DND-41 (cell line): Measurements from ENCODE around the gene KAT6B.

Experiments
- ATAC-seq: fragments of 200-7000 bp; cut with Tn5 transposase; 3 replicates; pipeline ENCODE4 v1.9.1; 2021; ENCODE audit warnings: low read depth; ENCODE audit not compliant: insufficient read depth
- DNase-seq: peaks from one replicate; pipeline ENCODE4 v3.0.0-alpha.2; 2020
- H2AFZ ChIP-seq: 2 replicates; pipeline ENCODE4 v1.6.0; 2012; ENCODE audit warnings: low read depth, low read length
- H3K27ac ChIP-seq: 2 replicates; pipeline ENCODE4 v1.5.1; 2012; ENCODE audit warnings: low read length, inconsistent platforms
- H3K27me3 ChIP-seq: fragments of 200-600 bp; sonication (generic); 2 replicates; pipeline ENCODE4 v1.6.0; 2012; ENCODE audit warnings: low read length, mild to moderate bottlenecking, inconsistent platforms; ENCODE audit not compliant: insufficient read depth, poor library complexity
- H3K36me3 ChIP-seq: 2 replicates; pipeline ENCODE4 v1.5.1; 2012; ENCODE audit warnings: low read length, inconsistent platforms; ENCODE audit not compliant: insufficient read depth
- H3K4me1 ChIP-seq: 2 replicates; pipeline ENCODE4 v1.5.1; 2012; ENCODE audit warnings: mild to moderate bottlenecking, low read length; ENCODE audit not compliant: insufficient read depth
- H3K4me2 ChIP-seq: 2 replicates; pipeline ENCODE4 v1.6.0; 2012; ENCODE audit warnings: mild to moderate bottlenecking, moderate library complexity, low read length, inconsistent platforms; ENCODE audit not compliant: insufficient read depth
- H3K4me3 ChIP-seq, 2 experiments: fragments of 200-600 bp in 1 of 2; shearing (Covaris generic) in 1 of 2; 2 replicates each; pipeline ENCODE4 v1.5.1; 2012 to 2016; ENCODE audit warnings: inconsistent platforms in 2 of 2, low read length in 2 of 2, mild to moderate bottlenecking in 2 of 2, low read depth in 1 of 2, moderate library complexity in 1 of 2
- H3K79me2 ChIP-seq: 2 replicates; pipeline ENCODE4 v1.6.0; 2012; ENCODE audit warnings: low read length, inconsistent platforms; ENCODE audit not compliant: insufficient read depth
- H3K9ac ChIP-seq: 2 replicates; pipeline ENCODE4 v1.6.0; 2012; ENCODE audit warnings: low read depth, mild to moderate bottlenecking, inconsistent platforms, low read length, moderate library complexity
- H3K9me3 ChIP-seq: 2 replicates; pipeline ENCODE4 v1.5.1; 2012; ENCODE audit warnings: low read length, moderate library complexity, mild to moderate bottlenecking, inconsistent platforms; ENCODE audit not compliant: insufficient read depth, severe bottlenecking
- H4K20me1 ChIP-seq: 2 replicates; pipeline ENCODE4 v1.6.0; 2012; ENCODE audit warnings: low read length; ENCODE audit not compliant: insufficient read depth
- CTCF ChIP-seq: IDR thresholded peaks from 2 replicates; pipeline ENCODE4 v1.5.1; 2012; ENCODE audit warnings: borderline replicate concordance, low read length, moderate library complexity, mild to moderate bottlenecking; ENCODE audit not compliant: poor library complexity, severe bottlenecking; ENCODE audit errors: extremely low read depth
- EZH2 ChIP-seq: IDR thresholded peaks from 3 replicates; pipeline ENCODE4 v1.6.1; 2012; ENCODE audit warnings: borderline replicate concordance, low read depth, mild to moderate bottlenecking, moderate library complexity, low read length, inconsistent platforms; ENCODE audit not compliant: severe bottlenecking

Gene KAT6B

GRCh38 chr10:74927701-74928100, 101.3 kb downstream of the KAT6B start:
- 0 out of 2 replicates have a peak, but pooled peaks cover 5% of the 10 kb centered on the region for H3K79me2 ChIP-seq
- no peak overlapping the region for H3K4me2 ChIP-seq
- TF ChIP-seq EZH2 (no peak), CTCF (no peak)

DNA sequence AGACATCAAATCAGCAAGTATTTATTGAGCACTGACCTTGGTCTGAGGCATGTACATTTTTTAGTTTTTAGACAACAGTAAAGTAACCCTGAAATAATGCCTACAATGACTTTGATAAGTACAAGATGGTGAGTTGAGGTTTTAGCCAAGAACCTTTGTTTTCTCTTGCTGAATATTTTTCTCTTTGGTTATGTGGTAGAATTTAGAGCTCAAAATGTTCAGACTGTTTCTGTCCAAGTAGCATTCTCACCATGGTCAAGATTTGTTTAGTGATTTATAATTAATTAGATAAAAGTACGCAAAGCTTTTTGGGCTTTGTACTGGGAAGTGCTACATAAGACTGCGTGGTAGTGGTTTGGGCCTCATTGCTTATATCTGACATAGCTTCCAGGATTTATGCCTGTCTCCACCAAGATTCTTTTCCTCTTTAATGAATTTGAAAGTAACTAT, 102.4 kb downstream of the KAT6B start:
- no peaks in the 10 kb centered on the region for H3K4me1 ChIP-seq
- H3K79me2 ChIP-seq = 0 out of 2 replicates have a peak, but pooled peaks cover 5% of the 10 kb centered on the region
- H4K20me1 ChIP-seq = peaks cover under 1% of the 10 kb centered on the region; the same call in 1 of the 2 replicates
- H3K27ac ChIP-seq = no peak overlapping the region
- H3K4me2 ChIP-seq = no peak overlapping the region
- ATAC-seq (no peak), DNase-seq (no peak)
- no peak overlapping the region for H2AFZ ChIP-seq
- no peak overlapping the region for H3K4me3 ChIP-seq
- H3K36me3 ChIP-seq = no peaks in the 10 kb centered on the region
- H3K27me3 ChIP-seq = no peaks in the 10 kb centered on the region
- H3K9ac ChIP-seq = no peak overlapping the region
- no peaks in the 10 kb centered on the region for H3K9me3 ChIP-seq
- TF ChIP-seq CTCF (no peak), EZH2 (no peak)

More at GRCh38 chr10:74927701-74928100, 101.3 kb downstream of the KAT6B start:
- no peak overlapping the region for H3K27ac ChIP-seq
- H3K9me3 ChIP-seq = no peaks in the 10 kb centered on the region
- peaks cover 4% of the 10 kb centered on the region; the same call in 1 of the 2 replicates for H4K20me1 ChIP-seq
- no peaks in the 10 kb centered on the region for H3K27me3 ChIP-seq
- ATAC-seq (no peak), DNase-seq (no peak)
- no peak overlapping the region for H3K4me3 ChIP-seq
- H3K36me3 ChIP-seq = no peaks in the 10 kb centered on the region
- H3K9ac ChIP-seq = no peak overlapping the region
- H3K4me1 ChIP-seq = no peaks in the 10 kb centered on the region
- no peak overlapping the region for H2AFZ ChIP-seq

GRCh38 chr10:74929197-74929596, 102.8 kb downstream of the KAT6B start:
- 0 out of 2 replicates have a peak, but pooled peaks cover 5% of the 10 kb centered on the region for H3K79me2 ChIP-seq
- no peaks in the 10 kb centered on the region for H4K20me1 ChIP-seq
- no peaks in the 10 kb centered on the region for H3K36me3 ChIP-seq
- H3K4me3 ChIP-seq = no peak overlapping the region
- no peaks in the 10 kb centered on the region for H3K9me3 ChIP-seq
- DNase-seq (no peak), ATAC-seq (no peak)
- H3K4me2 ChIP-seq = no peak overlapping the region
- TF ChIP-seq EZH2 (no peak), CTCF (no peak)
- no peak overlapping the region for H3K9ac ChIP-seq
- H3K4me1 ChIP-seq = no peaks in the 10 kb centered on the region
- no peak overlapping the region for H3K27ac ChIP-seq
- H2AFZ ChIP-seq = no peak overlapping the region
- H3K27me3 ChIP-seq = no peaks in the 10 kb centered on the region
